HepG2 (cell line): ENCODE measurements around the gene SNAPC4. TPM values are rescaled to one million over a fixed set of nuclear protein-coding genes. Genes with fewer than 3 reads are reported as not detected.

ENCODE experiments used
- ASH2L ChIP-seq: fragments of 300-600, 200-600 bp; sonication (generic); IDR thresholded peaks from 2 replicates; pipeline ENCODE4 v1.7.0; 2017; ENCODE audit warnings: low read depth, mild to moderate bottlenecking, moderate library complexity, mixed read lengths, low read length; ENCODE audit not compliant: insufficient read length
- CC2D1A ChIP-seq: sonication (generic); formaldehyde crosslinking; IDR thresholded peaks from 2 replicates; pipeline ENCODE4 v1.8.1; 2023; ENCODE audit warnings: mild to moderate bottlenecking, missing genetic modification reagents
- CENPBD1 ChIP-seq: sonication (generic); formaldehyde crosslinking; IDR thresholded peaks from 2 replicates; pipeline ENCODE4 v1.8.0; 2022; ENCODE audit warnings: missing genetic modification reagents, low read depth, mild to moderate bottlenecking, borderline replicate concordance
- CSRNP1 ChIP-seq: sonication (generic); formaldehyde crosslinking; IDR thresholded peaks from 2 replicates; pipeline ENCODE4 v1.8.1; 2023; ENCODE audit warnings: mild to moderate bottlenecking, missing genetic modification reagents
- FOXP4 ChIP-seq: sonication (generic); formaldehyde crosslinking; IDR thresholded peaks from 2 replicates; pipeline ENCODE4 v1.4.0; 2020; ENCODE audit warnings: missing genetic modification reagents
- GABPB1 ChIP-seq: IDR thresholded peaks from 2 replicates; pipeline ENCODE4 v1.6.1; 2016; ENCODE audit warnings: mild to moderate bottlenecking, missing genetic modification reagents, moderate library complexity, missing compliant biosample characterization
- KAT2B ChIP-seq: fragments of 150-350 bp; IDR thresholded peaks from 2 replicates; pipeline ENCODE4 v1.6.1; 2014; ENCODE audit warnings: low read depth, low read length, borderline replicate concordance
- KDM2A ChIP-seq: sonication (generic); formaldehyde crosslinking; IDR thresholded peaks from 2 replicates; pipeline ENCODE4 v1.4.0; 2020; ENCODE audit warnings: low read depth, missing genetic modification reagents, borderline replicate concordance
- KLF6 ChIP-seq: IDR thresholded peaks from 2 replicates; pipeline ENCODE4 v1.8.0; 2016; ENCODE audit warnings: missing biosample characterization, missing genetic modification reagents
- MTF1 ChIP-seq: sonication (generic); formaldehyde crosslinking; IDR thresholded peaks from 2 replicates; pipeline ENCODE4 v1.5.0; 2020; ENCODE audit warnings: missing genetic modification reagents
- NFKBIZ ChIP-seq: IDR thresholded peaks from 2 replicates; pipeline ENCODE4 v1.6.1; 2018; ENCODE audit warnings: missing genetic modification reagents, missing compliant biosample characterization
- PCBP2 ChIP-seq: fragments of 200-400 bp; formaldehyde crosslinking; optimal IDR thresholded peaks from 2 replicates; pipeline ENCODE3; 2018; ENCODE audit warnings: low read length, low read depth; ENCODE audit not compliant: poor library complexity, severe bottlenecking
- PHF21A ChIP-seq: sonication (generic); formaldehyde crosslinking; IDR thresholded peaks from 2 replicates; pipeline ENCODE4 v1.5.0; 2020; ENCODE audit warnings: mild to moderate bottlenecking, missing genetic modification reagents
- PRMT3 ChIP-seq: sonication (generic); formaldehyde crosslinking; IDR thresholded peaks from 2 replicates; pipeline ENCODE4 v1.8.1; 2022; ENCODE audit warnings: low read depth, mild to moderate bottlenecking, moderate library complexity, missing genetic modification reagents, borderline replicate concordance
- RXRB ChIP-seq: IDR thresholded peaks from 2 replicates; pipeline ENCODE4 v1.6.1; 2016; ENCODE audit warnings: borderline replicate concordance, missing genetic modification reagents, missing compliant biosample characterization
- SAP130 ChIP-seq: IDR thresholded peaks from 2 replicates; pipeline ENCODE4 v1.6.1; 2016; ENCODE audit warnings: low read depth
- SETDB1 ChIP-seq: sonication (generic); formaldehyde crosslinking; IDR thresholded peaks from 2 replicates; pipeline ENCODE4 v1.5.1; 2020; ENCODE audit warnings: missing genetic modification reagents, mild to moderate bottlenecking, borderline replicate concordance
- TMF1 ChIP-seq: sonication (generic); formaldehyde crosslinking; IDR thresholded peaks from 2 replicates; pipeline ENCODE4 v1.8.1; 2022; ENCODE audit warnings: low read depth, missing genetic modification reagents
- ZBTB7B ChIP-seq: sonication (generic); formaldehyde crosslinking; IDR thresholded peaks from 2 replicates; pipeline ENCODE4 v1.4.0; 2020; ENCODE audit warnings: missing genetic modification reagents
- ZNF382 ChIP-seq: sonication (generic); formaldehyde crosslinking; IDR thresholded peaks from 2 replicates; pipeline ENCODE4 v1.5.0; 2020; ENCODE audit warnings: missing genetic modification reagents, mild to moderate bottlenecking, borderline replicate concordance
- ZNF512 ChIP-seq: sonication (generic); formaldehyde crosslinking; IDR thresholded peaks from 2 replicates; pipeline ENCODE4 v1.4.0; 2020; ENCODE audit warnings: mild to moderate bottlenecking, missing genetic modification reagents
- ZNF691 ChIP-seq: sonication (generic); formaldehyde crosslinking; IDR thresholded peaks from 2 replicates; pipeline ENCODE4 v1.4.0; 2020; ENCODE audit warnings: missing genetic modification reagents, low read depth, mild to moderate bottlenecking, borderline replicate concordance
- ZSCAN25 ChIP-seq: sonication (generic); formaldehyde crosslinking; IDR thresholded peaks from 2 replicates; pipeline ENCODE4 v1.8.0; 2022; ENCODE audit warnings: mild to moderate bottlenecking, missing genetic modification reagents
- polyA plus RNA-seq, 8 experiments: library from polyadenylated mRNA; depleted of rRNA in 3 of 8; stranded (reverse) in 7 of 8; unstranded in 1 of 8; fragments of >200 nt; fragmentation: Illumina TruSeq in 4 of 8; extraction: Trizol in 4 of 8; gene quantifications; 2 replicates each; pipeline versions ENCODE4 v1.2.1 to v1.2.3, GENCODE V29; 2011 to 2016; ENCODE audit warnings: low read depth in 4 of 8, missing spikeins in 1 of 8, mixed read lengths in 1 of 8; ENCODE audit not compliant: insufficient read depth in 1 of 8
- total RNA-seq, 5 experiments: library from RNA; depleted of rRNA; stranded (reverse); fragments of >200 nt; fragmentation: Illumina TruSeq; extraction: Trizol; gene quantifications; 2 replicates each; pipeline ENCODE4 v1.2.3, GENCODE V29; 2016; ENCODE audit warnings: low read depth in 1 of 5

The SNAPC4 gene
- total and polyA plus RNA-seq, 2 of the 13 experiments (the other 11 are each of a cell fraction or from before 2014, with no cell fraction given), result 2.0 to 6.0 TPM

- no peak for TF ChIP-seq CSRNP1 (CRISPR knock-in tag)
- no peak for TF ChIP-seq PRMT3 (CRISPR knock-in tag)
- TF ChIP-seq MTF1 (CRISPR knock-in tag), result no peak
- TF ChIP-seq ZSCAN25 (CRISPR knock-in tag), result 0 out of 2 replicates have a peak, but pooled peaks have one; percentile 24
- no peak for TF ChIP-seq ZNF382 (CRISPR knock-in tag)
- peak; percentile 61; the same call in 1 of the 2 replicates for TF ChIP-seq RXRB (CRISPR knock-in tag)
- TF ChIP-seq KDM2A (CRISPR knock-in tag), result peak; percentile 53; the same call in 1 of the 2 replicates
- TF ChIP-seq ASH2L, result no peak
- peak; percentile 59 for TF ChIP-seq FOXP4
- TF ChIP-seq KAT2B, result no peak
- TF ChIP-seq SETDB1, result no peak
- TF ChIP-seq ZNF512, result no peak
- no peak for TF ChIP-seq CC2D1A
- no peak for TF ChIP-seq PCBP2
- no peak for TF ChIP-seq TMF1
- TF ChIP-seq NFKBIZ (CRISPR knock-in tag), result no peak
- peak; percentile 92 for TF ChIP-seq SAP130 (CRISPR knock-in tag)
- TF ChIP-seq KLF6 (CRISPR knock-in tag), result no peak
- peak; percentile 47 for TF ChIP-seq PHF21A (CRISPR knock-in tag)
- TF ChIP-seq ZBTB7B, result peak; percentile 61; the same call in 1 of the 2 replicates
- TF ChIP-seq CENPBD1, result no peak
- TF ChIP-seq ZNF691 (CRISPR knock-in tag), result peak; percentile 89; the same call in 1 of the 2 replicates
- peak; percentile 80 for TF ChIP-seq GABPB1 (CRISPR knock-in tag)
These were observed 27.2 kb downstream of the SNAPC4 start (continued) for GRCh38 chr9:136372561-136373299.
